Measurements from ENCODE around the gene GNMT.
"Not testable (repeated sequence)": the region's sequence is repeated elsewhere in the genome, so short reads cannot be mapped to it uniquely, and the experiment has no call there.

The GNMT gene

GRCh38 chr6:42941356-42941755, 19.2 kb upstream of the GNMT start:
- not testable (repeated sequence) for DNase-seq (ENCODE audit: low spot score)

GRCh38 chr6:42942444-42942843, 18.1 kb upstream of the GNMT start:
- no peak for DNase-seq (ENCODE audit: low spot score)

GRCh38 chr6:42947950-42948349, 12.6 kb upstream of the GNMT start:
- no peak for DNase-seq (ENCODE audit: low spot score)

GRCh38 chr6:42952389-42952788, 8.2 kb upstream of the GNMT start:
- DNase-seq (ENCODE audit: low spot score), result no peak

- not testable (repeated sequence) for DNase-seq (ENCODE audit: low spot score)
Measured at GRCh38 chr6:42954405-42954804, 6.1 kb upstream of the GNMT start.

GRCh38 chr6:42958125-42958524, 2.4 kb upstream of the GNMT start:
- peak; percentile 37 for DNase-seq (ENCODE audit: low spot score)

- DNase-seq (ENCODE audit: low spot score), result no peak
Measured at GRCh38 chr6:42959917-42960242, 674 bp upstream of the GNMT start.

GRCh38 chr6:42961020-42961470, 491 bp downstream of the GNMT start:
- DNase-seq (ENCODE audit: low spot score), result no peak

- DNase-seq (ENCODE audit: low spot score), result no peak
Measured at GRCh38 chr6:42962096-42962495, 1.5 kb downstream of the GNMT start.

- DNase-seq (ENCODE audit: low spot score), result no peak
Measured at GRCh38 chr6:42962502-42963178, 2.1 kb downstream of the GNMT start.

GRCh38 chr6:42963179-42963854, 2.8 kb downstream of the GNMT start:
- DNase-seq (ENCODE audit: low spot score), result no peak

- peak; percentile 63 for DNase-seq (ENCODE audit: low spot score)
Measured at GRCh38 chr6:42963855-42964605, 3.5 kb downstream of the GNMT start.

- DNase-seq (ENCODE audit: low spot score), result no peak
Measured at GRCh38 chr6:42966571-42966970, 6.0 kb downstream of the GNMT start.

GRCh38 chr6:42967228-42967627, 6.7 kb downstream of the GNMT start:
- DNase-seq (ENCODE audit: low spot score), result no peak

- DNase-seq (ENCODE audit: low spot score), result no peak
Measured at GRCh38 chr6:42968126-42968701, 7.7 kb downstream of the GNMT start.

- no peak for DNase-seq (ENCODE audit: low spot score)
Measured at GRCh38 chr6:42968783-42969182, 8.2 kb downstream of the GNMT start.

- DNase-seq (ENCODE audit: low spot score), result no peak
Measured at GRCh38 chr6:42969431-42969830, 8.9 kb downstream of the GNMT start.

- no peak for DNase-seq (ENCODE audit: low spot score)
Measured at GRCh38 chr6:42969934-42970333, 9.4 kb downstream of the GNMT start.

GRCh38 chr6:42970871-42971612, 10.5 kb downstream of the GNMT start:
- peak; percentile 54 for DNase-seq (ENCODE audit: low spot score)

GRCh38 chr6:42971746-42972327, 11.3 kb downstream of the GNMT start:
- no peak for DNase-seq (ENCODE audit: low spot score)

- DNase-seq (ENCODE audit: low spot score), result no peak
Measured at GRCh38 chr6:42973926-42974325, 13.4 kb downstream of the GNMT start.
